CMK (cell line): Measurements from ENCODE around the gene MYO1C.
"Not testable (repeated sequence)": the region's sequence is repeated elsewhere in the genome, so short reads cannot be mapped to it uniquely, and the experiment has no call there.

Experiments used
- DNase-seq: peaks from one replicate; pipeline ENCODE4 v3.0.0-alpha.2; 2010; ENCODE audit warnings: low read depth

MYO1C gene

DNA sequence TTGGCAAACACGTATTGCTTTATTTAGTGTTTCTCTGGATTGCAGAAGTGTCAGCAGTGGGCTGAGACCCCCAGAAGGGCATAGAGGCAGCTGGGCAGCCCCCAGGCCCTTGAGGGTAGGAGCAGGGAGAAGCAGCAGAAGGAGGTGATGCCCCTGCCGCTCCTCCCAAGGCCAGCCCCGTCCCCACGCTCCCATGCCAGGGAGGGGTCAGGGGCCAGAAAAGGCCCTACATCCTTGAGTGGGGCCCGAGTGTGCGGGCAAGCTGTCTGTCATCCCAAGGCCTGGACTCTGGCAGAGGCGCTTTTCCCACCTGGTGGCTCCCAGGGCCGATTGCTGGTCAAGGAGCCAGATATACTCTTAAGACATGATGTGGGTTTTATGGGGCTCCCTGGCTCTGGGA is 28.3 kb downstream of the MYO1C start:
- no peak for DNase-seq

DNA sequence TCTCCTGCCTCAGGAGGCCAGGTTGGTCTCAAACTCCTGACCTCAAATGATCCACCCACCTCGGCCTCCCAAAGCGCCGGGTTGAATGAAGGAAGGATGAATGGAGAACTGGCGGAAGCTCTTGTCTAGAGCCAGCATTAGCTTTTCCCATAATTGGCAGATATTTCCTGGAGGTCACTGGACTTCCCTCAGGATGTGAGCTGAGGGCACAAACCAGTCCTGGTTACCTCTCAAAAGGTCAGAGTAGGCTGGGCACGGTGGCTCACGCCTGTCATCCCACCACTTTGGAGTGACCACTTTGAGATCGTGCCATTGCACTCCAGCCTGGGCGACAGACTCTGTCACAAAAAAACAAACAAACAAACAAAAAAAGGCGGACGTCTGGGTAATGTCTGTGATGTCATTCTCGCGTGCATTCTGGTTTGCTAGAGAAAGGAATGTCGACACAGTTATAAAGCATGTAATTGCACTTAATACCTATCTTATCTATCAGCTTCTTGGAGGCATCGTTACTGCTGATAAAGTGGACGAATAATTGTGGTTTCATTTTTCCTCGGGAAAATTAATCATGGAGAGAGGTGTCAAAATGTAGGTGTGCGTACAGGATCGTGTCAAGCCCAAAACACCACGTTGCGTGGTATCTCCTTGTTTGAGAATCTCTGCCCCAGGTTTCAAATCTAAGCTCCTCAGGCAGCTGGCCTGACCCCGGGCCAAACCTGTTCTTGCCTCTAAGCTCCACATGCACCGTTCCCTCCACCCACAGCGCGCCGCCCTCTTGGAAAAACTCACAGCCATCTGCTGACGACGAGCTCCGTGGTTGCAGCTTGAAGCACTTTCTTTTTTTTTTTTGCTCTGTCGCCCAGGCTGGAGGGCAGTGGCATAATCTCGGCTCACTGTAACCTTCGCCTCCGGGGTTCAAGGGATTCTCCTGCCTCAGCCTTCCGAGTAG is 30.0 kb downstream of the MYO1C start:
- DNase-seq = no peak

DNA sequence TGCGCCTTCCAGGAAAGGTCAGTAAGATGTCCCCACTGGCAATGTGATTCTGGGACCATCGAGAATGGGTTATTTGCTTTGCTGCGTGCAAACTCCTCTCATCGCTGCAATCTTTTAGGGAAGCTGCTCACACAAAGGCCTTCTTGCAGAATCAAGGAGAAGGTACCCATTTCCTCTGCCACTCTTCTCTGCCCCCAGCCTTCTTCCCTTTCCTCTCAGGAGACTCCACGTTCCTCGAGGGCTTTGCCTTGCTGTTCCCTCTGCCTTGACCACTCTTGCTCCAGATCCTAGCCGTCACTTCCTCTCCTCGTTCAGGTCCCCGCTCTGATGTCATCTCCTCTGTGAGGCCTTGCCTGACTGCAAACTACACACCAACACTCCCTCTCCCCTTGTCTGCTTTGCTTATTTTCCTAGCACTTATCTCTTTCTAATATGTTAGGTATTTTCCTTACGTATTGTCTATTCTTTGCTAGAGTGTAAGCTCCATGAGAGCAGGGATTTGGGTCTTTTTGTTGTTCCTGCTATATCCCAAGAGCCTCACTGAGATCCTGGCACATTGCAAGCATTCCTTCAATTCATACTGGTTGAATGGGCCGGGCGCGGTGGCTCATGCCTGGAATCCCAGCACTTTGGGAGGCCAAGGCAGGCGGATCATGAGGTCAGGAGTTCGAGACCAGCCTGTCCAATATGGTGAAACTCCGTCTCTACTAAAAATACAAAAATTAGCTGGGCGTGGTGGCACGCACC is 31.1 kb downstream of the MYO1C start:
- no peak for DNase-seq

DNA sequence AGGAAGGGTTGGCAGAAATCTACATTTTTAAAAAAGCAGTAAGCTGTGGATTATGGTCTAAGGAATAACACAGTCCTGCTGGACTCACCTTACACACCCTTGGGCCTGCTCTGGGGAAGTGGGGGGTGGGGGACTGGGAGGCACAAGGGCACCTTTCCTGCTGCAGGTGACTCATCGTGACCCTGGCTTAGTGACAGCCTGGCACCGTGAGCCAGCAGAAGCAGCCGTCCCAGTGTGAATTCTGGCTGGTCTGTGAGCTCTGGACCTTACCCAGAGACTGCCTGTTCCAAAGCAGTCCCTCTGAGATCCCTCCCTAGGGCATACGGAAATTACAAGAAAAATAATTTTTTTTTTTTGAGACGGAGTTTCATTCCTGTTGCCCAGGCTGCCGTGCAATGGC is 32.3 kb downstream of the MYO1C start:
- DNase-seq = no peak

DNA sequence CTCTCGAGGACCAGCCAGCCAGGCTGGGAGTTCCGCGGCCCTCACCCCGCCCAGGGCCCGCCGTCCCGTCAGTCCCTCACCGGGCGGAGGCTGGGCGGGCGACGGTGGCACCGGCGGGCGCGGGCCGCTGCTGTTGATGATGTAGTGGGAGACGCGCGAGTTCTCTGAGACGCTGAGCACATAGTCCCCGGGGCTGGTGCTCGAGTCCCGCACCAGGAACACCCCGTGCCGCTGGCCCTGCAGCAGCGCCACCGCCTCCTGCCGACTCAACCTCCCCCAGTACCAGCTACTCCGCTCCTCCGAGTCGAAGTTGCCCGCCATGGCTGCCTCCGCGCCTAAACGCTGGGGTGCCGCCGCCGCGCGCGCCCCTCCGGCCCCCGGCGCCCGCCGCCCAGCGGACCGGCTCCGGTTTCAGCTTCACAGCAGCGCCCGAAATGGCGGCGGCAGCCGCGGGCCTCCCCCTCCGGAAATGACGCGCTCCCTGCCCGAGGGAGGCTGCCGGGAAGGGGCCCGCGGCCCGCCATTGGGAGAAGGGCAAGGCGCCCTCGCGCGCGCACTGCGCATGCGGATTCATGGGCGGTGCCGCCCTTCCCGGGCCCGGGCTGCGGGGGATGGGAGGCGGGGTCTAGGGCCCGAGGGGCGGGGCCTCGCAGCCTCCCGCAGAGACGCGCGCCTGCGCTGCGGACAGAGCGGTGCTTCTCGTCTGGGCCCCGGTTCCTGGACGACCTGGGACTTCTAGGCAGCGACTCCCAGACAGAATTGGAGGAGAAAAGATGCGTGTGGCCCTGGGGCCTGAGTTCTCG is 36.5 kb downstream of the MYO1C start, which contains the start of gene CRK:
Gene CRK, minus strand, starts transcription at position 436 of the 803 bp plus-strand sequence. Its CDS starts 115 bp downstream, at position 321.
- DNase-seq = peak; percentile 59

DNA sequence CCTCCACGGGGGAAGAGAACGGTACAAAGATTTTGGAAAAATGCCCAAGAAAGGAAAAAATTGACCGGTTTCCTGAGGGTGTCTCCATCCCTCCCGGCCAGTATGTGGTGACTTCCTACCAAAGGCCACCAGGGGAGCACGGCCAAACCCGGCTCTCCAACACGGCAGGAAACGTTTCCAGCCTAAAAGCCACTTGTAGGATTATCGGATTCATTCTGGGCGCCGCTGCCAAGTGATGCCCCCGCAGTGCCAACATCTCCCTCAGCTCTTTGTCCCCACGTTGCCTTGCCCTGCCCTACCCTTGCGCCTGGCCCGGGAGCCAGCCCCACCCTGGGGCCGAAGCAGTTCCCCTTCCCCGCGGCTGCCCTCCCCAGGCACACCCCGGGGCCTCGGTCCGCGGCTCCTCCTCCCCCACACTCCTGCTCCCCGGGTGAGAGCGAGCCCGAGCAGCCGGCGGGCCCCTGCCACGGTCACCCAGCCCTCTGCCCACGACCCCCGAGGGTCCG is 37.1 kb downstream of the MYO1C start:
- DNase-seq = no peak

DNA sequence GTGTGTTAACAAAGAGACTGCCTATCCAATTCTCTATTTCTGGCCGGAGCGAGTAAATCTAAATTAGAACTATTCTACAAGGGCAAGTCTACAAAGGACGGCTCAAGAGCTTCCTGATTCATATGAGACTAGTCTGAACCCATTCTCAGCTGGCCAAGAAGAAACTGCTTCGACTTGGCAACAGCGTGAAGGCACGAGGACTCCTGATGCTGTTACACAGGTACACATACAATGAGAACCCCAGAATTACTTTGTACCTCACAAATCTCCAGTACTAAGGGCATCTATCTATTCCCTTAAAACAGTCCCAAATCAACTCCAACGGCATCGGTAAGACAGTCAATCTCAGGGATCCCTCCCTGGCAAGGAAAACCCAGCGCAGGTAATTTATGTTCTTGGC is 37.9 kb downstream of the MYO1C start:
- no peak for DNase-seq

DNA sequence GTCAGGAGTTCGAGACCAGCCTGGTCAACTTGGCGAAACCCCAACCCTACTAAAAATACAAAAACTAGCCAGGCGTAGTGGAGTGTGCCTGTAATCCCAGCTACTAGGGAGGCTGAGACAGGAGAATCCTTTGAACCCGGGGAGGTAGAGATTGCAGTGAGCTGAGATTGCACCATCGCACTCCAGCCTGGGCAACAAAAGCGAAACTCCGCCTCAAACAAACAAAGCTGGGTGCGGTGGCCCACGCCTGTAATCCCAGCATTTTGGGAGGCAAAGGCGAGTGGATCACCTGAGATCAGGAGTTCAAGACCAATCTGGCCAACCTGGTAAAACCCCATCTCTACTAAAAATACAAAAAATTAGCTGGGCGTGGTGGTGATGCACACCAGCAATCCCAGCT is 38.8 kb downstream of the MYO1C start:
- not testable (repeated sequence) for DNase-seq

DNA sequence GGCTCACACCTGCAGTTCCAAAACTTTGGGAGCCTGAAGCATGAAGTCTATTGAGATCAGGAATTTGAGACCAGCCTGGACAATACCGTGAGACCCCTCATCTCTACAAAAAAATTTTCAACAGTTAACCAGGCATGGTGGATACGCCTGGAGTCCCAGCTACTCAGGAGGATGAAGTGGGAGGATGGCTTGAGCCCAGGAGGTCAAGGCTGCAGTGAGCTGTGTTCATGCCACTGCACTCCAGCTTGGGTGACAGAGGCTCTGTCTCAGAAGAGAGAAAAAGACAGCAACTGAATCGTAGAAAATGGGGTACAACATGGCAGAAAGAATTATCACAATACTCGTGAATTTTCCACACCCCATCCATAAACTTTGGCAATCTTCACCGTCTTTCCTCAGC is 39.6 kb downstream of the MYO1C start:
- DNase-seq = no peak

DNA sequence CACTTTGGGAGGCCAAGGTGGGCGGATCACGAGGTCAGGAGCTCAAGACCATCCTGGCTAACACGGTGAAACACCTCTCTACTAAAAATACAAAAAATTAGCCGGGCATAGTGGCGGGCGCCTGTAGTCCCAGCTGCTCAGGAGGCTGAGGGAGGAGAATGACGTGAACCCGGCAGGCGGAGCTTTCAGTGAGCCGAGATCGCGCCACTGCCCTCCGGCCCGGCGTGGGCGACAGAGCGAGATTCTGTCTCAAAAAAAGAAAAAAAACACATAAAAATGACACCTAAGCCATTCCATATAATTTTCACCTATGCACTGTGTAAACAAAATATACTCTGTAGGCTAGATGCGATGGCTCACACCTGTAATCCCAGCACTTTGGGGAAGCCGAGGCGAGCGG is 42.2 kb downstream of the MYO1C start:
- DNase-seq = not testable (repeated sequence)

DNA sequence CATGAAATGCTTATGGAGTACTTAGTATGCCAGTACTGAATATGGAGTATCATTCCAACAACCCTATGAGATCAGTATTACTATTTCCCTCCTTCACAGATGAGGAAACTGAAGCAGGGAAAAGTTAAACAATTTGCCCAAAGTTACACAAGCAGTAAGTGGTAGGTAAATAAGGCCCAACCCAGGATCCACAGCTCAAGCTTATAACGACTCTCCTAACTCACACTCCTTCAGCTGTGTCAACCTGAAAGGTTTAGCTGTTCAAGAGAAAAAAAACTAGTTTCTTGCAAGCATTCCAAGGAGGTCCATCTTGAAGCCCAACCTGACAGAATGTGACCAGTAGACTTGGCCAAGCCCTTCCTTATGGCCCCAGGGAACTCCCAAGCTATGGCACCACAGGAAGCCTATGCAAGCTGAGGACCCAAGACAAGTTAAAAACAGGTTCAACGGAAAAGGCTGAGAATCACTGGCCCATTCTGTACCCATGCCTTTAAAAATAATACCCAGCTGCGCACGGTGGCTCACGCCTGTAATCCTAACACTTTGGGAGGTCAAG is 43.0 kb downstream of the MYO1C start:
- no peak for DNase-seq

DNA sequence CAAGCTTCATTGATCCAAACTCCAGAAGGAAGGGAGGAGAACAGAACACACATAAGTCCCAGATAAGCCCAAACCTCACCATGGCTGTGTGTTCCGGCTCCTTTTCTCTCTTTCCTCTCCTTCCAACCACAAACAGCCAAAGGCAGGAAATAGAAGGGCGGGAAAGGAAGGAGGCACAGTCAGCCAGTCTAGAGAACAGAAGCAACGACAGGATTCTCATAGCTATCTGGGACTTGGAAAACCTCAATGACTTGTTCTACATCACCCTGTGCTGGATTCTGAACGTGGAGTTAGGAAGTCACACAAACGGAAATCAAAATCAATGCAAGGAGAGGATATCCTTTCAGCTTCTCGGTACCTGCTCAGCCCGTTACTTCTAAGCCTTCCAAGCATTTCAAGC is 45.4 kb downstream of the MYO1C start:
- no peak for DNase-seq

DNA sequence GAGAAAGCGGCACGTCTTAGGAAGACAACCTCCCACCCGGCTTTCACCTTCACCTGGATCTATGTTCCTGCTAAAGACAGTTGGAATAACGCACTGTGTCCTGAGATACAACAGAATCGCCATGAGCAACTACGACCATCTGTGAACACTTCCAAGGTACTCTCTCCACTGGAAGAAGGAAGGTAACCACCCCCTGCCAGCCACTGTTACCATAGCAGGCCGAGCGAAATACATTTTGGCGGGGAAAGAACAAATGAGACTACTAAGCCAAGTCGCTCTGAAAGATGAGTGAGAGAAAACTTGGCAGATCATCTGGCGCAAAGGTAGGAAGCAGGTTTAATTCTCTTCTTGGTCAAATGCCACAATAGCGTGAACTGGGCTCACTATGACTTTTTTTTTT is 46.3 kb downstream of the MYO1C start:
- no peak for DNase-seq

DNA sequence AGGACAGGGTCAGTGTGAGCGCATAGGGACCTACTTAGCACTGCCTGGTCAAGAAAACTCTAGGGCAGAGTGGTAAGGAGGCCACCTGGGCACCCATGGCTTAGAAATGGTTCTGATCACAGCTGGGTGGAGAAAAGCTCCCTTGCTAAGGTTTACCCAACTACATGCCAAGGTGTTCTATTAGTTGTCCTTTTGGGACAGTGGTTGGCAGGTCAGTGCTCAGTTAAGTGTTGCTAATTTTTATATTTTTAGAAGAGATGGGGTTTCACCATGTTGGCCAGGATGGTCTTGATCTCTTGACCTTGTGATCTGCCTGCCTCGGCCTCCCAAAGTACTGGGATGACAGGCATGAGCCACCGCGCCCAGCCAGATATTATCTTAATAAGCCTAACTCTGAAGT is 46.8 kb downstream of the MYO1C start:
- not testable (repeated sequence) for DNase-seq

DNA sequence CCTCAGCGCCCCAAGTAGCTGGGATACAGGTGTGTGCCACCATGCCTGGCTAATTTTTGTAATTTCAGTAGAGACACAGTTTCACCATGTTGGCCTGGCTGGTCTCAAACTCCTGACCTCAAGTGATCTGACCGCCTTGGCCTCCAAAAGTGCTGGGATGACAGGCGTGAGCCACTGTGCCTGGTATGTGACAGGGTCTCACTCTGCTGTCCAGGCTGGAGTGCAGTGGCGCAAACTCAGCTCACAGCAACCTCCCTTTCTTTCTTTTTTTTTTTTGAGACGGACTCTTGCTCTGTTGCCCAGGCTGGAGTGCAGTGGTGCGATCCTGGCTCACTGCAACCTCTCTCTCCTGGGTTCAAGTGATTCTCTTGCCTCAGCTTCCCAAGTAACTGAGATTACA is 49.8 kb downstream of the MYO1C start:
- DNase-seq = not testable (repeated sequence)

DNA sequence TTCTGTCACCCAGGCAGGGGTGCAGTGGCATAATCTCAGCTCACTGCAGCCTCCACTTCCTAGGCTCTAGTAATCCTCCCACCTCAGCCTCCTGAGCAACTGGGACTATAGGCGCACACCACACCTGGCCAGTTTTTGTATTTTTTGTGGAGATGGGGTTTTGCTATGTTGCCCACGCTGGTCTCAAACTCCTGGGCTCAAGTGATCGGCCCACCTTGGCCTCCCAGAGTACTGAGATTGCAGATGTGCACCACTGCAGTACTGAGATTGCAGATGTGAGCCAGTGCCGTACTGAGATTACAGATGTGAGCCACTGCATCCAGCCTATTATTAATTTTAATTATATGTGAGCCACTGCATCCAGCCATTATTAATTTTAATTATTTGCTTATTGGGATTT is 50.3 kb downstream of the MYO1C start:
- DNase-seq = no peak

DNA sequence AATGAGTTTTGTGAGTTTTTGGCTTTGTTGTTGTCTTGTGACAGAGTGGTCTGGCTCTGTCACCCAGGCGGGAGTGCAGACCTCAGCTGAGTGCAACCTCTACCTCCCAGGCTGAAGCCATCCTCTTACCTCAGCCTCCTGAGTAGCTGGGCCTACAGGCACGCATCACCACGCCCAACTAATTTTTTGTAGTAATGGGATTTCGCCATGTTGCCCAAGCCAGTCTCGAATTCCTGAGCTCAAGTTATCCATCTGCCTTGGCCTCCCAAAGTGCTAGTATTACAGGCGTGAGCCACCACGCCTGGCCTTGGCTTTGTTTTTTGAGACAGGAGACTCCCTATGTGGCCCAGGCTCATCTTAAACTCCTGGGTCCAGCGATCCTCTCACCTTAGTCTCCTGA is 51.6 kb downstream of the MYO1C start:
- DNase-seq = no peak

DNA sequence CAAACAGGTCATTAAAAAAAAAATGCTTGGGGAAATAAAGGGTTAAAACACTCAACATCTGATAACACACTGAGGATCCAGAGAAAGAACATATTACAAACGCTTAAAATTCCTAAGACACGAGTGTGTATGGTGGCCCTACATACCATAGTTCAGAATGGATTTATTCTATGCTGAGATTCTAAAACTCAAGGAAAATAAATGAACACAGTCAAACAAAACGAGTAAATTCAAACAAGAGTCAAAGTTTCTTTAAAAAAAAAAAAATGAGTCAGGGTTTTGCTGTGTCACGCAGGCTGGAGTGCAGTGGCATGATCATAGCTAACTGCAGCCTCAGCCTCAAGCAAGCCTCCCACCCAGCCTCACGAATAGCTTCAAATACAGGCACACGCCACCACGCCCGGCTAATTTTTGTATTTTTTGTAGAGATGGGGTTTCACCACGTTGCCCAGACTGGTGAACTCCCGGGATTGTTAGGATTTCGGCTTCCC is 53.8 kb downstream of the MYO1C start:
- DNase-seq = no peak

DNA sequence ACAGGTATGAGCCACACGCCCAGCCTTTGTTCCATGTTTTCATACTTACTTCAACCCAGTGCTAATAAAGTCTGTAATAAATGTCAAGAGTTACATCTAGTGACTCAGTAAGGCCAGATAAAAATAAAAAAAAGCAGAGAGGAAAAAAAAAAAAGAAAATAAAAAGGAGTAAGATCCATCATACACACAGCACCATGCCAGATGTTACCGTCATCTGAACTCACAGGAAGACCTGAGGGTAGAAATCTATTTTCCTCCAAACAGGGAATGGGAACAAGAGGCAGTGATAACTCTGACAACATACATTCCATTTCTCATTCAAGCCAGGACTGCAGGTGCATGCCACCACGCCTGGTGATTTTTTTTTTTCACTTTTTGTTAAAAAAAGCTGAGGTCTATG is 57.2 kb downstream of the MYO1C start:
- DNase-seq = no peak

DNA sequence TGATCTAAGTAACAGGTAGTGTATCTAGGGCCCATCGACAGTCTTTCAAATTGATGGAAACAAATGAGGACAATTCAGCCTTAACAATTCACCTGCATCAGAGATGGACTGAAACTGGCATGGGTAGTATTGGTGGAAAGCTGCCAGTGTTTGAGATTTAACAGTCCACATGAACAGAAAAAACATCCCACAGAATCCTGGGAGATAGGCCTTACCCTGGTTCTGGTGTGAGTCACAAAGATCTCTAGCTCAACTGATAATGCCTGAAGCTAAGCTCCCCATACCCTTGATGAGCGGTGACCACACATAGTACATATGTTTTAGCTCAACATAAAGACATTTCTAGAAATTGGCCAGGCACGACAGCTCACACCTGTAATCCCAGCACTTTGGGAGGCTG is 58.3 kb downstream of the MYO1C start:
- DNase-seq = no peak

DNA sequence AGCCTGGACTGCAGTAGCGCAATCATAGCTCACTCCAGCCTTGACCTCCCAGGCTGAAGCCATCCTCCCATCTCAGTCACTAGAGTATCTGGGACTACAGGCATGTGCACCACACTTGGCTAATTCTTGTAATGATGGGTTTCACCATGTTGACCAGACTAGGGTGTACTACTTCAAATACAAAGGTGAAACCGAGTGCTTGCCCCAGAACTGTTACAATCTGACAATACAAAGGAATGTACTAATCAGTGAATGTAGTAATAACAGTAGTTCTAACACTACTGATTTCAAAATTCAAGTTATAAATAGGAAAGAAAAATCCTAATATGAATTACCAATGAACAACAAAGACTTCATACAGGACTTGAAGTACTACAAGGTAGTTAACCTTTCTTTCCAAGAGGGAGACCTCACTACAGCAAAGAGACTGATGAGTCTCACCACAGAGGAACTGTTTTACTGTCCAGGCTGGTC is 60.8 kb downstream of the MYO1C start:
- DNase-seq = no peak
